ENCODE data around the gene TSEN2. TPM values are rescaled to one million over a fixed set of nuclear protein-coding genes. Genes with fewer than 3 reads are reported as not detected.
A peak's percentile ranks its signal among the peaks of the same experiment; 100 is the strongest.

The TSEN2 gene
- polyA plus RNA-seq, 3 donors: 3.2 to 7.3 (median 3.9) TPM

GRCh38 chr3:12438318-12438717 is 46.0 kb upstream of the TSEN2 start:
- no peaks in the 10 kb centered on the region for H3K9me3 ChIP-seq (replicated peaks in 1 of 2; ENCODE audit: control insufficient read depth in 1 of 2, insufficient read depth in 1 of 2, low read length in 2 of 2)
- H3K36me3 ChIP-seq (replicated peaks in 1 of 2; ENCODE audit: control insufficient read depth in 1 of 2, insufficient read depth in 2 of 2, low read length in 2 of 2): no peaks in the 10 kb centered on the region
- no peaks in the 10 kb centered on the region for H4K20me1 ChIP-seq (ENCODE audit: insufficient read depth, low read length)
- H3K9ac ChIP-seq (ENCODE audit: insufficient read depth, low read length, poor library complexity, severe bottlenecking): no peak overlapping the region
- H3K27ac ChIP-seq (ENCODE audit: low read depth in 1 of 2, low read length in 2 of 2): no peak overlapping the region
- no peak overlapping the region for H3K4me2 ChIP-seq (replicated peaks; ENCODE audit: extremely low read depth, low read length, poor library complexity, severe bottlenecking)
- DNase-seq: no peak
- TF ChIP-seq, protein P1, sequence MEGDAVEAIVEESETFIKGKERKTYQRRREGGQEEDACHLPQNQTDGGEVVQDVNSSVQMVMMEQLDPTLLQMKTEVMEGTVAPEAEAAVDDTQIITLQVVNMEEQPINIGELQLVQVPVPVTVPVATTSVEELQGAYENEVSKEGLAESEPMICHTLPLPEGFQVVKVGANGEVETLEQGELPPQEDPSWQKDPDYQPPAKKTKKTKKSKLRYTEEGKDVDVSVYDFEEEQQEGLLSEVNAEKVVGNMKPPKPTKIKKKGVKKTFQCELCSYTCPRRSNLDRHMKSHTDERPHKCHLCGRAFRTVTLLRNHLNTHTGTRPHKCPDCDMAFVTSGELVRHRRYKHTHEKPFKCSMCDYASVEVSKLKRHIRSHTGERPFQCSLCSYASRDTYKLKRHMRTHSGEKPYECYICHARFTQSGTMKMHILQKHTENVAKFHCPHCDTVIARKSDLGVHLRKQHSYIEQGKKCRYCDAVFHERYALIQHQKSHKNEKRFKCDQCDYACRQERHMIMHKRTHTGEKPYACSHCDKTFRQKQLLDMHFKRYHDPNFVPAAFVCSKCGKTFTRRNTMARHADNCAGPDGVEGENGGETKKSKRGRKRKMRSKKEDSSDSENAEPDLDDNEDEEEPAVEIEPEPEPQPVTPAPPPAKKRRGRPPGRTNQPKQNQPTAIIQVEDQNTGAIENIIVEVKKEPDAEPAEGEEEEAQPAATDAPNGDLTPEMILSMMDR (IDR thresholded peaks at IDR 0.05): no peak
- WGBS (ENCODE audit: insufficient coverage): 95% methylated on average over 4 of the region's 4 CpGs
- Mint-ChIP-seq H3K27me3 (ENCODE audit: low read depth in 3 of 3) (peaks cover 4 to 21% (median 10%) of the 10 kb centered on the region in 3 donors), H3K4me1 (no peaks in the 10 kb centered on the region), H3K27ac (no peak overlapping the region), H3K36me3 (peaks cover 0 to 3% of the 10 kb centered on the region in 2 donors), H3K9me3 (peaks cover 0 to 2% (median 0%) of the 10 kb centered on the region in 7 donors), H3K4me3 (no peak overlapping the region)
- H3K27me3 ChIP-seq (ENCODE audit: control insufficient read depth in 2 of 2, insufficient read depth in 2 of 2, low read length in 2 of 2): peaks cover 0 to 3% of the 10 kb centered on the region in 2 donors
- no peak overlapping the region for H3K4me3 ChIP-seq (replicated peaks in 1 of 3; ENCODE audit: low read depth in 2 of 3, low read length in 3 of 3)
- intact Hi-C loops (cut with micrococcal nuclease): no loop called here
- no peaks in the 10 kb centered on the region for H3K79me2 ChIP-seq (ENCODE audit: insufficient read depth, low read length)
- H3K4me1 ChIP-seq (ENCODE audit: control insufficient read depth in 1 of 2, insufficient read depth in 2 of 2, low read length in 2 of 2): no peaks in the 10 kb centered on the region
- H2AFZ ChIP-seq (ENCODE audit: insufficient read depth, low read depth, low read length, poor library complexity, severe bottlenecking): no peak overlapping the region

DNA sequence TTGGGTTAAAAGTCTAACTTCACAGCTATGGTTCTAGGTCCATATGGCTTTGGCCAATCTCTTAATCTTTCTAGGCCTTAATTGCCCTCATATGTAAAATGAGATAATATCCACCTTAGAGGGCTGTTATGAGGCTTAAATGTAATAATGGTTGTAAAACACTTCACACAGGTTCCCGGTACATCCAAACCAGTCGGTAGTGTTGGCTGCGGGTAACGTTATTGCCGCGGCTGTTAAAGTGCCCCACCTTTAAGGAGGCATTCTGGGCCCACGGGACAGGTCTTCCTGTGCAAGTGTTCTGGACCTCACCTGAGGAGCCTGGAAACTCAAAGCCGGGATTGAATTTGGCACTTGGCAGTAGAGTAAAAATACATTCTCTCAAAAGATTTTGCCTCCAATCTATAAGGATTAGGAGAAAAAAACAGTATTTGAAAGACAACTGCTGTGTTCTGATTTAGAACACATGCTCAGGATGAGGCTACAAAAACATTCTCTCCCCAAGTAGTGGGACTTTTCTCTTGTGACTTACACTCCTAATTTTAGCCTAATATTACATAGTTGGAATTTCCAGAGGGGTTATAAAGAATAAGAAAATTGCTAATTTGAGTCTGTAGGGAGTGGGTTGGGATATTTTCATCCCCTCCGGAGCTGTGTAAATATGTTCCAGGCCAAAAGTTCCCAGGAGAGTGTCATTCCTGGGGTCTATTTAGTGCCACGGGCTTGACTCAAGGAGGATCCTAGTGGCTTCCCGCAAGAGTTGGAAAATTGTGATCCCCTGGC is 44.9 kb upstream of the TSEN2 start:
- peaks cover 4 to 19% (median 11%) of the 10 kb centered on the region in 3 donors for H3K27me3 Mint-ChIP-seq (ENCODE audit: low read depth in 3 of 3)
- TF ChIP-seq, protein P1 (IDR thresholded peaks at IDR 0.05): no peak
- peaks cover 0 to 2% (median 0%) of the 10 kb centered on the region in 7 donors for H3K9me3 Mint-ChIP-seq
- no peak overlapping the region for H3K4me2 ChIP-seq (replicated peaks; ENCODE audit: extremely low read depth, low read length, poor library complexity, severe bottlenecking)
- no peaks in the 10 kb centered on the region for H3K36me3 ChIP-seq (replicated peaks in 1 of 2; ENCODE audit: control insufficient read depth in 1 of 2, insufficient read depth in 2 of 2, low read length in 2 of 2)
- no peak overlapping the region for H3K4me3 Mint-ChIP-seq
- no peaks in the 10 kb centered on the region for H4K20me1 ChIP-seq (ENCODE audit: insufficient read depth, low read length)
- H3K27me3 ChIP-seq (ENCODE audit: control insufficient read depth in 2 of 2, insufficient read depth in 2 of 2, low read length in 2 of 2): peaks cover 0 to 3% of the 10 kb centered on the region in 2 donors
- H3K4me1 Mint-ChIP-seq: no peaks in the 10 kb centered on the region
- H3K4me1 ChIP-seq (ENCODE audit: control insufficient read depth in 1 of 2, insufficient read depth in 2 of 2, low read length in 2 of 2): no peaks in the 10 kb centered on the region
- 95% methylated on average over 3 of the region's 11 CpGs for WGBS (ENCODE audit: insufficient coverage)
- H2AFZ ChIP-seq (ENCODE audit: insufficient read depth, low read depth, low read length, poor library complexity, severe bottlenecking): no peak overlapping the region
- peak overlapping the region in 1 of 7 donors; percentile 81 for H3K27ac Mint-ChIP-seq
- no peaks in the 10 kb centered on the region for H3K36me3 Mint-ChIP-seq
- H3K9ac ChIP-seq (ENCODE audit: insufficient read depth, low read length, poor library complexity, severe bottlenecking): no peak overlapping the region
- H3K9me3 ChIP-seq (replicated peaks in 1 of 2; ENCODE audit: control insufficient read depth in 1 of 2, insufficient read depth in 1 of 2, low read length in 2 of 2): no peaks in the 10 kb centered on the region
- intact Hi-C loops (cut with micrococcal nuclease): no loop called here
- H3K27ac ChIP-seq (ENCODE audit: low read depth in 1 of 2, low read length in 2 of 2): no peak overlapping the region
- no peak overlapping the region for H3K4me3 ChIP-seq (replicated peaks in 1 of 3; ENCODE audit: low read depth in 2 of 3, low read length in 3 of 3)
- DNase-seq: no peak
- H3K79me2 ChIP-seq (ENCODE audit: insufficient read depth, low read length): no peaks in the 10 kb centered on the region

All from CD14-positive monocyte (primary cell).